GM12878 (cell line): ENCODE data around the gene IGF1R. TPM values are rescaled to one million over a fixed set of nuclear protein-coding genes. Genes with fewer than 3 reads are reported as not detected.

Source experiments
- ATAC-seq: fragments of 200-7000 bp; cut with Tn5 transposase; 3 replicates; pipeline ENCODE4 v1.9.1; 2020; ENCODE audit warnings: mild to moderate bottlenecking, moderate library complexity
- BruUV-seq: library from RNA; stranded (reverse); fragments of 400-500 nt; replicated peaks from 2 replicates; lab custom pipeline; 2021; lab: Mats Ljungman, UMichigan
- CTCF ChIA-PET: fragments of 300-600 bp; sonication (Branson Sonifier 250); formaldehyde crosslinking; extraction: SDS; loops from one replicate; lab custom pipeline; 2021; ENCODE audit warnings: inconsistent platforms; lab: Yijun Ruan, JAX
- POLR2A ChIA-PET: fragments of 350-600 bp; formaldehyde crosslinking; extraction: SDS; loops from one replicate; lab custom pipeline; 2021; ENCODE audit warnings: inconsistent platforms; lab: Charles Lee
- RAD21 ChIA-PET: fragments of 300-600 bp; sonication (Branson Sonifier 250); formaldehyde crosslinking; loops from one replicate; lab custom pipeline; 2023; ENCODE audit warnings: antibody characterized with exemption; ENCODE audit not compliant: unreplicated experiment; lab: Charles Lee
- SMC1A ChIA-PET: fragments of 300-600 bp; sonication (Branson Sonifier 250); formaldehyde crosslinking; loops from one replicate; lab custom pipeline; 2023; ENCODE audit not compliant: unreplicated experiment, uncharacterized antibody; lab: Charles Lee
- DNase-seq: peaks from one replicate; pipeline ENCODE4 v3.0.0-alpha.2; 2011; ENCODE audit warnings: low read depth, low spot score
- FAIRE-seq: peaks from 3 replicates; lab custom pipeline; 2011; peaks lifted over from hg19 to GRCh38; lab: Jason Lieb, UNC
- H2AFZ ChIP-seq: 2 replicates; pipeline ENCODE4 v1.6.0; 2011; ENCODE audit warnings: low read depth, low read length, control low read depth; ENCODE audit not compliant: control insufficient read depth
- H3K27ac ChIP-seq: 2 replicates; pipeline ENCODE4 v1.5.1; 2011; ENCODE audit warnings: control low read depth; ENCODE audit not compliant: control insufficient read depth, insufficient read depth
- H3K27me3 ChIP-seq, 2 experiments: replicated peaks in 1 of 2; 2 replicates each; pipeline versions ENCODE4 v1.6.0 to v1.6.1; 2011; ENCODE audit warnings: low read length in 1 of 2; ENCODE audit not compliant: control insufficient read depth in 2 of 2, insufficient read depth in 2 of 2
- H3K36me3 ChIP-seq, 2 experiments: 2 replicates each; pipeline ENCODE4 v1.5.1; 2011; ENCODE audit warnings: low read length in 1 of 2; ENCODE audit not compliant: control insufficient read depth in 2 of 2, insufficient read depth in 2 of 2
- H3K4me1 ChIP-seq: 2 replicates; pipeline ENCODE4 v1.6.1; 2011; ENCODE audit warnings: mild to moderate bottlenecking, low read length, moderate library complexity, mixed read lengths; ENCODE audit not compliant: control insufficient read depth, insufficient read depth
- H3K4me2 ChIP-seq: 2 replicates; pipeline ENCODE4 v1.6.0; 2011; ENCODE audit warnings: control low read depth; ENCODE audit not compliant: control insufficient read depth, insufficient read depth
- H3K4me3 ChIP-seq: fragments of 200-600 bp; sonication (generic); 2 replicates; pipeline ENCODE4 v1.5.1; 2016
- H3K79me2 ChIP-seq: 2 replicates; pipeline ENCODE4 v1.6.0; 2011; ENCODE audit warnings: low read length; ENCODE audit not compliant: control insufficient read depth, insufficient read depth
- H3K9ac ChIP-seq: 2 replicates; pipeline ENCODE4 v1.8.0; 2011; ENCODE audit warnings: low read length, control low read depth, mixed read lengths; ENCODE audit not compliant: control insufficient read depth, insufficient read depth
- H3K9me3 ChIP-seq: replicated peaks from 3 replicates; pipeline ENCODE4 v1.5.1; 2011; ENCODE audit warnings: mild to moderate bottlenecking, low read length; ENCODE audit not compliant: control insufficient read depth, insufficient read depth
- H4K20me1 ChIP-seq: 2 replicates; pipeline ENCODE4 v1.6.0; 2011; ENCODE audit not compliant: control insufficient read depth, insufficient read depth
- CEBPB ChIP-seq, 2 experiments: fragments of 150-350 bp in 1 of 2; IDR thresholded peaks; 2 replicates each; pipeline ENCODE4 v1.6.1; 2012 to 2014; ENCODE audit warnings: low read depth in 2 of 2, low read length in 2 of 2, borderline replicate concordance in 1 of 2, inconsistent platforms in 1 of 2
- CREM ChIP-seq: IDR thresholded peaks from 2 replicates; pipeline ENCODE4 v1.6.1; 2014; ENCODE audit warnings: antibody characterized with exemption, low read depth
- HCFC1 ChIP-seq: fragments of 150-350 bp; IDR thresholded peaks from 2 replicates; pipeline ENCODE4 v1.6.1; 2014; ENCODE audit warnings: low read length
- TBL1XR1 ChIP-seq: IDR thresholded peaks from 2 replicates; pipeline ENCODE4 v1.6.1; 2012; ENCODE audit warnings: low read depth, low read length, improper control_type of control experiment
- ZNF687 ChIP-seq: fragments of 450-650 bp; IDR thresholded peaks from 2 replicates; pipeline ENCODE4 v1.6.1; 2017; ENCODE audit warnings: mild to moderate bottlenecking, moderate library complexity
- WGBS: methylation state at CpG from one replicate; pipeline ENCODE4 v1.1.6; 2016; ENCODE audit warnings: low lambda C conversion rate; ENCODE audit not compliant: insufficient replicate concordance, insufficient coverage; ENCODE audit errors: missing lambda C conversion rate; 5-methylcytosine and 5-hydroxymethylcytosine counted together
- in situ Hi-C: fragments of 300-500 bp; cut with MboI; formaldehyde crosslinking; loops from 9 replicates; pipeline ENCODE4 v1.14.3; 2018; ENCODE audit warnings: mixed read lengths
- intact Hi-C: fragments of 100-400 bp; cut with micrococcal nuclease; formaldehyde crosslinking; loops from one replicate; pipeline ENCODE4 v1.14.2; 2022; ENCODE audit not compliant: unreplicated experiment
- polyA plus RNA-seq, 11 experiments: library from polyadenylated mRNA; depleted of rRNA in 4 of 11; unstranded in 6 of 11; stranded (reverse) in 5 of 11; fragments of >200 nt; fragmentation: Nextera tagmentation in 4 of 11; fragmentation: Illumina TruSeq in 1 of 11; extraction: Ambion mirVana in 4 of 11; extraction: Trizol in 1 of 11; gene quantifications; 1 replicate in 1 of 11; 2 replicates in 10 of 11; pipeline versions ENCODE4 v1.2.1 to v1.2.3, GENCODE V29; 2011 to 2016; ENCODE audit warnings: inconsistent platforms in 2 of 11, missing spikeins in 2 of 11, low read depth in 1 of 11
- total RNA-seq, 4 experiments: library from RNA; depleted of rRNA in 3 of 4; stranded (reverse); fragments of >200 nt in 3 of 4; fragmentation: Illumina TruSeq in 1 of 4; extraction: Trizol in 1 of 4; gene quantifications; 2 replicates each; pipeline versions ENCODE4 v1.2.1 to v1.2.3, GENCODE V29; 2013 to 2021

The IGF1R gene
- total and polyA plus RNA-seq, 10 of the 15 experiments (the other 5 are each of a cell fraction or from before 2014, with no cell fraction given): 0.03 to 2.7 (median 0.66) TPM

GRCh38 chr15:98794748-98795147 lies 146.4 kb downstream of the IGF1R start:
- RAD21 ChIA-PET: no interaction called here
- Histone ChIP-seq H3K4me1 (no peaks in the 10 kb centered on the region; the same call in 1 of the 2 replicates), H3K9me3 (no peaks in the 10 kb centered on the region), H3K27ac (no peak overlapping the region), H3K4me2 (no peak overlapping the region), H3K36me3 (no peaks in the 10 kb centered on the region), H2AFZ (no peak overlapping the region), H3K79me2 (no peaks in the 10 kb centered on the region), H3K27me3 (no peaks in the 10 kb centered on the region), H3K4me3 (no peak overlapping the region), H3K9ac (no peak overlapping the region), H4K20me1 (no peaks in the 10 kb centered on the region)
- FAIRE-seq (no peak), DNase-seq (no peak), ATAC-seq (no peak)
- intact Hi-C loops (no loop called here), in situ Hi-C loops (no loop called here)
- POLR2A ChIA-PET: no interaction called here
- SMC1A ChIA-PET: interaction anchor here (0.8 to 0.9 kb wide), 2 partner anchors 135 to 271 kb away, joined by 3 read pairs; no protein-coding TSS in a partner anchor
- TF ChIP-seq CREM (no peak), HCFC1 (no peak), ZNF687 (no peak), TBL1XR1 (no peak), CEBPB (IDR thresholded peaks at IDR 0.05; ENCODE audit: borderline replicate concordance in 1 of 2, low read depth in 2 of 2, low read length in 2 of 2) (no peak)
- CTCF ChIA-PET: no interaction called here
- no TSS peak for BruUV-seq
- WGBS: 12% methylated on average over 3 of the region's 3 CpGs
